Measurements from ENCODE around the gene HBS1L.
"Not testable (repeated sequence)": the region's sequence is repeated elsewhere in the genome, so short reads cannot be mapped to it uniquely, and the experiment has no call there.

Gene HBS1L

GRCh38 chr6:135075018-135075417 is 20.4 kb upstream of the HBS1L start:
- DNase-seq (ENCODE audit: low read depth in 2 of 2) = no peak

- no peak for DNase-seq (ENCODE audit: low read depth in 2 of 2)
Observed at GRCh38 chr6:135073756-135074393, 19.3 kb upstream of the HBS1L start.

GRCh38 chr6:135073217-135073616 is 18.6 kb upstream of the HBS1L start:
- no peak for DNase-seq (ENCODE audit: low read depth in 2 of 2)

- DNase-seq (ENCODE audit: low read depth in 2 of 2) = no peak
Observed at GRCh38 chr6:135072753-135073152, 18.1 kb upstream of the HBS1L start.

GRCh38 chr6:135071541-135071940 is 16.9 kb upstream of the HBS1L start:
- no peak for DNase-seq (ENCODE audit: low read depth in 2 of 2)

GRCh38 chr6:135067911-135068310 is 13.3 kb upstream of the HBS1L start:
- no peak for DNase-seq (ENCODE audit: low read depth in 2 of 2)

- DNase-seq (ENCODE audit: low read depth in 2 of 2) = no peak
Observed at GRCh38 chr6:135066806-135067205, 12.2 kb upstream of the HBS1L start.

GRCh38 chr6:135066397-135066796 is 11.8 kb upstream of the HBS1L start:
- no peak for DNase-seq (ENCODE audit: low read depth in 2 of 2)

GRCh38 chr6:135064586-135064985 is 10.0 kb upstream of the HBS1L start:
- DNase-seq (ENCODE audit: low read depth in 2 of 2) = no peak

GRCh38 chr6:135063926-135064325 is 9.3 kb upstream of the HBS1L start:
- no peak for DNase-seq (ENCODE audit: low read depth in 2 of 2)

- DNase-seq (ENCODE audit: low read depth in 2 of 2) = no peak
Observed at GRCh38 chr6:135062735-135063134, 8.1 kb upstream of the HBS1L start.

GRCh38 chr6:135060076-135060475 is 5.5 kb upstream of the HBS1L start:
- no peak for DNase-seq (ENCODE audit: low read depth in 2 of 2)

- not testable (repeated sequence) for DNase-seq (ENCODE audit: low read depth in 2 of 2)
Observed at GRCh38 chr6:135058299-135058698, 3.7 kb upstream of the HBS1L start.

- DNase-seq (ENCODE audit: low read depth in 2 of 2) = no peak
Observed at GRCh38 chr6:135056632-135057031, 2.0 kb upstream of the HBS1L start.

GRCh38 chr6:135054226-135054568 is 425 bp downstream of the HBS1L start:
- DNase-seq (ENCODE audit: low read depth in 2 of 2) = no peak

- DNase-seq (ENCODE audit: low read depth in 2 of 2) = no peak
Observed at GRCh38 chr6:135053406-135053805, 1.2 kb downstream of the HBS1L start.

- DNase-seq (ENCODE audit: low read depth in 2 of 2) = no peak
Observed at GRCh38 chr6:135052939-135053338, 1.7 kb downstream of the HBS1L start.

- DNase-seq (ENCODE audit: low read depth in 2 of 2) = no peak
Observed at GRCh38 chr6:135048915-135049314, 5.7 kb downstream of the HBS1L start.

- no peak for DNase-seq (ENCODE audit: low read depth in 2 of 2)
Observed at GRCh38 chr6:135047336-135047735, 7.3 kb downstream of the HBS1L start.

- DNase-seq (ENCODE audit: low read depth in 2 of 2) = no peak
Observed at GRCh38 chr6:135046912-135047311, 7.7 kb downstream of the HBS1L start.

- DNase-seq (ENCODE audit: low read depth in 2 of 2) = no peak
Observed at GRCh38 chr6:135044639-135045038, 10.0 kb downstream of the HBS1L start.

- no peak for DNase-seq (ENCODE audit: low read depth in 2 of 2)
Observed at GRCh38 chr6:135043846-135044245, 10.8 kb downstream of the HBS1L start.

- no peak for DNase-seq (ENCODE audit: low read depth in 2 of 2)
Observed at GRCh38 chr6:135043364-135043763, 11.3 kb downstream of the HBS1L start.

GRCh38 chr6:135038335-135038734 is 16.3 kb downstream of the HBS1L start:
- DNase-seq (ENCODE audit: low read depth in 2 of 2) = no peak
